WTC11 (cell line): ENCODE measurements around the gene KCNMA1. TPM values are rescaled to one million over a fixed set of nuclear protein-coding genes. Genes with fewer than 3 reads are reported as not detected.

Source experiments
- ATAC-seq: fragments of 200-7000 bp; cut with Tn5 transposase; 2 replicates; pipeline ENCODE4 v1.10.0; 2021; ENCODE audit warnings: mild to moderate bottlenecking, moderate library complexity
- CTCF ChIA-PET: fragments of 300-600 bp; sonication (Branson Sonifier 250); formaldehyde crosslinking; loops from one replicate; lab custom pipeline; 2021; ENCODE audit warnings: antibody characterized with exemption; lab: Charles Lee
- POLR2A ChIA-PET: fragments of 350-600 bp; sonication (Branson Sonifier 250); formaldehyde crosslinking; loops from one replicate; lab custom pipeline; 2021; ENCODE audit warnings: antibody characterized with exemption; lab: Charles Lee
- DNase-seq: peaks from one replicate; pipeline ENCODE4 v3.0.0; 2021; ENCODE audit warnings: low spot score
- H3K27ac Mint-ChIP-seq: 2 replicates; pipeline ENCODE4 v1.8.0; 2021; ENCODE audit warnings: mixed read lengths
- H3K27me3 Mint-ChIP-seq: 2 replicates; pipeline ENCODE4 v1.8.0; 2021; ENCODE audit warnings: low read depth, mild to moderate bottlenecking, moderate library complexity, mixed read lengths
- H3K36me3 Mint-ChIP-seq: 2 replicates; pipeline ENCODE4 v1.8.0; 2021; ENCODE audit warnings: mixed read lengths
- H3K4me1 Mint-ChIP-seq: 2 replicates; pipeline ENCODE4 v1.8.0; 2022; ENCODE audit warnings: mixed read lengths
- H3K4me3 Mint-ChIP-seq: 2 replicates; pipeline ENCODE4 v1.8.0; 2021; ENCODE audit warnings: mild to moderate bottlenecking, moderate library complexity, mixed read lengths
- H3K9me3 Mint-ChIP-seq: 2 replicates; pipeline ENCODE4 v1.8.0; 2021; ENCODE audit warnings: mixed read lengths
- AR ChIP-seq: fragments of 250-450 bp; sonication (Bioruptor Pico); IDR thresholded peaks from 2 replicates; pipeline ENCODE4 v1.9.0; 2021; ENCODE audit warnings: mild to moderate bottlenecking
- CREB1 ChIP-seq: sonication (generic); formaldehyde crosslinking; IDR thresholded peaks from 2 replicates; pipeline ENCODE4 v1.8.0; 2023; ENCODE audit warnings: mild to moderate bottlenecking, missing genetic modification reagents
- CTCF ChIP-seq: fragments of 200-600 bp; IDR thresholded peaks from 2 replicates; pipeline ENCODE4 v1.8.0; 2022; ENCODE audit warnings: antibody characterized with exemption
- HMGA2 ChIP-seq: fragments of 250-450 bp; sonication (Bioruptor Pico); IDR thresholded peaks from 2 replicates; pipeline ENCODE4 v1.4.0; 2021; ENCODE audit warnings: mild to moderate bottlenecking, moderate library complexity
- HMGXB4 ChIP-seq: sonication (generic); formaldehyde crosslinking; IDR thresholded peaks from 2 replicates; pipeline ENCODE4 v1.8.1; 2023; ENCODE audit warnings: mild to moderate bottlenecking, moderate library complexity, missing genetic modification reagents
- JUN ChIP-seq: sonication (generic); formaldehyde crosslinking; IDR thresholded peaks from 2 replicates; pipeline ENCODE4 v1.8.0; 2023; ENCODE audit warnings: mild to moderate bottlenecking, missing genetic modification reagents
- NFYB ChIP-seq: sonication (generic); formaldehyde crosslinking; conservative IDR thresholded peaks from 2 replicates; pipeline ENCODE4 v1.8.0; 2022; ENCODE audit warnings: low read depth, missing genetic modification reagents
- NR1H2 ChIP-seq: sonication (generic); formaldehyde crosslinking; IDR thresholded peaks from 2 replicates; pipeline ENCODE4 v1.9.0; 2021; ENCODE audit warnings: mild to moderate bottlenecking, moderate library complexity, missing genetic modification reagents
- NR2C2 ChIP-seq: sonication (generic); formaldehyde crosslinking; IDR thresholded peaks from 2 replicates; pipeline ENCODE4 v1.8.0; 2022; ENCODE audit warnings: mild to moderate bottlenecking, missing genetic modification reagents
- PREB ChIP-seq: sonication (generic); formaldehyde crosslinking; IDR thresholded peaks from 2 replicates; pipeline ENCODE4 v1.8.1; 2022; ENCODE audit warnings: mild to moderate bottlenecking, missing genetic modification reagents, moderate library complexity, borderline replicate concordance
- RELA ChIP-seq: sonication (generic); formaldehyde crosslinking; IDR thresholded peaks from 2 replicates; pipeline ENCODE4 v1.8.1; 2022; ENCODE audit warnings: missing genetic modification reagents, mild to moderate bottlenecking, borderline replicate concordance
- RORB ChIP-seq: fragments of 250-450 bp; sonication (Bioruptor Pico); IDR thresholded peaks from 2 replicates; pipeline ENCODE4 v1.9.0; 2021; ENCODE audit warnings: mild to moderate bottlenecking
- USF1 ChIP-seq: sonication (generic); formaldehyde crosslinking; IDR thresholded peaks from 2 replicates; pipeline ENCODE4 v1.8.0; 2022; ENCODE audit warnings: mild to moderate bottlenecking, missing genetic modification reagents
- ZBTB21 ChIP-seq: sonication (generic); formaldehyde crosslinking; IDR thresholded peaks from 2 replicates; pipeline ENCODE4 v1.8.1; 2023; ENCODE audit warnings: mild to moderate bottlenecking, missing genetic modification reagents, borderline replicate concordance
- ZNF232 ChIP-seq: sonication (generic); formaldehyde crosslinking; IDR thresholded peaks from 2 replicates; pipeline ENCODE4 v1.8.0; 2022; ENCODE audit warnings: mild to moderate bottlenecking, missing genetic modification reagents
- ZNF396 ChIP-seq: fragments of 250-450 bp; sonication (Bioruptor Pico); IDR thresholded peaks from 2 replicates; pipeline ENCODE4 v1.8.0; 2021; ENCODE audit warnings: mild to moderate bottlenecking, moderate library complexity, borderline replicate concordance
- ZNF671 ChIP-seq: fragments of 250-450 bp; sonication (Bioruptor Pico); IDR thresholded peaks from 2 replicates; pipeline ENCODE4 v1.8.0; 2021; ENCODE audit warnings: mild to moderate bottlenecking
- total RNA-seq: library from RNA; stranded (reverse); gene quantifications from 3 replicates; pipeline ENCODE4 v1.2.3, GENCODE V29; 2021
- TF ChIP-seq, protein P1 (sequence below): fragments of 250-450 bp; sonication (Bioruptor Pico); conservative IDR thresholded peaks from 2 replicates; pipeline ENCODE4 v1.9.0; 2021; ENCODE audit warnings: mild to moderate bottlenecking
- TF ChIP-seq, protein P2 (sequence below): fragments of 250-450 bp; sonication (Bioruptor Pico); IDR thresholded peaks from 2 replicates; pipeline ENCODE4 v1.9.0; 2021; ENCODE audit warnings: mild to moderate bottlenecking

The KCNMA1 gene
- total RNA-seq, 1 experiment from 2014 or later, result 7.3 TPM

DNA sequence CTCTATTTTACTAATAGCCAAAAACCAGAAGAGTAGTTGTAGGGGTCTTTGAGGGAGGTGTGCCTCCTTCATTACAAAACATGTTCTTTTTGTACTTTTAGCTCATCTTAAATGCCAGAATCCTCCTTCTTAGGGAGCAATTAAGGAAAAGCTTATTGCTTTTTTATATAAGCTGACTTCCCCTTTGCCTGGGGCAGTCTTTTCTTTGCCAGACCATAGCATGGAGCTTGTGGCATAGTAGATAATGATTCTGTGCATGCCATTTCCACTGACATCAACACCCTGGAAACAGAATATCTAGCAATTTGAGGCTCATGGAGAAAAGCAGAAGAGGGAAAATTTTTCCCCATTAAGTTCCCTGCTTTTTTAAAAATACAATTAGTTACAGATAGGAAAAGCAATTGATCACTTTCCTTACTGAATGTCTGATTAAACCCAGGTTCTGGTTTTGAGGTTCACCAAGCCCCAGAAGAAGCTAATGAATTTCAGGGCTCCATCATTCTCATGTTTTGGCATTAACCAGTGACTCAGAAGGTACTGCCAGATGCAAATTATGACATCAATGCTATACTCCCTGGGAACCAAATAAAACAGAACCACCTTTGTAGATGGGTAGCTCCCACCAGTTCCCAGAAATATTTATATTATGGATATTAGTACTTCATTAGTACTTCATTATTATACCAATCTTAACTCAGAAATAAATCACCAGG, 410.6 kb downstream of the KCNMA1 start:
- Mint-ChIP-seq H3K36me3 (no peaks in the 10 kb centered on the region), H3K9me3 (peaks cover 3% of the 10 kb centered on the region; the same call in 1 of the 2 replicates), H3K4me1 (peaks cover 6% of the 10 kb centered on the region; the same call in 1 of the 2 replicates), H3K27me3 (no peaks in the 10 kb centered on the region), H3K4me3 (no peak overlapping the region), H3K27ac (no peak overlapping the region)
- DNase-seq (no peak), ATAC-seq (no peak)
- ChIA-PET POLR2A (no interaction called here), CTCF (no interaction called here)
- TF ChIP-seq RELA (CRISPR knock-in tag) (no peak), ZNF396 (CRISPR knock-in tag) (no peak), PREB (CRISPR knock-in tag) (no peak)

GRCh38 chr10:77226452-77226851, 411.2 kb downstream of the KCNMA1 start:
- no peak overlapping the region for H3K27ac Mint-ChIP-seq
- DNase-seq, result no peak
- no peaks in the 10 kb centered on the region for H3K27me3 Mint-ChIP-seq
- H3K9me3 Mint-ChIP-seq, result no peaks in the 10 kb centered on the region
- TF ChIP-seq CTCF (no peak), NR2C2 (CRISPR knock-in tag) (no peak), HMGA2 (CRISPR knock-in tag) (no peak), JUN (CRISPR knock-in tag) (no peak), ZNF671 (CRISPR knock-in tag) (no peak), AR (CRISPR knock-in tag) (no peak), RORB (CRISPR knock-in tag) (no peak), NFYB (CRISPR knock-in tag) (no peak)
- TF ChIP-seq, protein P1, sequence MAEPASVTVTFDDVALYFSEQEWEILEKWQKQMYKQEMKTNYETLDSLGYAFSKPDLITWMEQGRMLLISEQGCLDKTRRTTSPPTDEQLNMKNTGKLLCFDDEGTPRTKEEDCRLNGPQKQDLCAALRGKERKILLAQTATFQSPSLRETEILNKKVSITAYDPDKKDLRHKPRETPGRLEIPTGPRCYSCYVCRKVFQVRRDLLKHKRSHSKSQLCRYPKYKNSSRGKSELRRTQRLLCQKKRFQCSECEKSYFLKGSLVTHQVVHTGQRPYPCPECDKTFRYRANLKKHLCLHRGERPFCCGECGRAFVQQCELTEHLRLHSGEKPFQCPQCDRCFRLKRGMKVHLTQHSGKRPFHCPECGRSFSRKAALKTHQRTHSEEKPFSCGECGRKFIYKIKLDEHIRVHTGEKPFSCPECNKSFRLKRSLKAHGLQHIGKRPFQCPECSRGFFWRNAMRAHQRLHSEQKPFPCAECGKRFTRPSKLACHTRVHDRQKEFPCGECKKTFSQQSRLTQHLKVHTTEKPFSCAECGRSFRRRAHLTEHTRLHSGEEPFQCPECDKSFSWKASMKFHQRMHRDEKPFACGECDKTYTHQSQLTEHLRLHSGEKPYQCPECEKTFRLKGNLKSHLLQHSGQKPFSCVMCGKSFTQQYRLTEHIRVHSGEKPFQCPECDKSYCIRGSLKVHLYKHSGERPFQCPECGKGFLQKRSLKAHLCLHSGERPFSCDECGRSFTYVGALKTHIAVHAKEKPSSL (CRISPR knock-in tag), result no peak
- TF ChIP-seq, protein P2, sequence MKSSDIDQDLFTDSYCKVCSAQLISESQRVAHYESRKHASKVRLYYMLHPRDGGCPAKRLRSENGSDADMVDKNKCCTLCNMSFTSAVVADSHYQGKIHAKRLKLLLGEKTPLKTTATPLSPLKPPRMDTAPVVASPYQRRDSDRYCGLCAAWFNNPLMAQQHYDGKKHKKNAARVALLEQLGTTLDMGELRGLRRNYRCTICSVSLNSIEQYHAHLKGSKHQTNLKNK, result no peak
- TF ChIP-seq, all 79 proteins: peak for 0
- no peaks in the 10 kb centered on the region for H3K36me3 Mint-ChIP-seq
- no peak overlapping the region for H3K4me3 Mint-ChIP-seq
- CTCF ChIA-PET, result no interaction called here
- H3K4me1 Mint-ChIP-seq, result peaks cover 6% of the 10 kb centered on the region; the same call in 1 of the 2 replicates
- POLR2A ChIA-PET, result no interaction called here
- no peak for ATAC-seq

DNA sequence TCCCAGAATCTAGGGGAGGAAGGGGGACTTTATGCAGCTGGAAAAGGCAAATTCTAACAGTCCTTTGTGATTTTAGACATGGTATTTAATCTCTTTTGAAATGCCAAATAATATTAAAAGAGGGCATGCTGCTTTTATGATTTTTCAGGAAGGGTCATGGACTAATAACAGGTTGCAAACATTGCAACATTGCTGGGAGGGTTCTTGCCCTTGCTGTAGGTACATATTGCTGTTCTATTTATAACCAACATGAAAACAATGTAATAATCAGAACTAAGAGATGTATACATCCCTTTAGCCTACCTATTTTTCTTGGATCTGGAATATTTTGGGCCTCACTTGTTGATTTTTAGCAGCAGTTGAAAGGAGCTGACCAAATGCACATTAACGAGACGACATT, 411.6 kb downstream of the KCNMA1 start:
- ATAC-seq (no peak), DNase-seq (no peak)
- Mint-ChIP-seq H3K4me3 (no peak overlapping the region), H3K36me3 (no peaks in the 10 kb centered on the region), H3K9me3 (no peaks in the 10 kb centered on the region), H3K27me3 (no peaks in the 10 kb centered on the region), H3K27ac (no peak overlapping the region), H3K4me1 (peaks cover 9% of the 10 kb centered on the region)
- ChIA-PET POLR2A (no interaction called here), CTCF (no interaction called here)
- TF ChIP-seq CREB1, result no peak
- no peak for TF ChIP-seq NR1H2 (CRISPR knock-in tag)
- TF ChIP-seq ZBTB21 (CRISPR knock-in tag), result no peak
- no peak for TF ChIP-seq USF1 (CRISPR knock-in tag)
- TF ChIP-seq HMGXB4 (CRISPR knock-in tag), result no peak
- no peak for TF ChIP-seq JUN (CRISPR knock-in tag)
- no peak for TF ChIP-seq ZNF232
